Epithelial cell of prostate (primary cell): ENCODE measurements around the gene MTG1.
"Not testable (repeated sequence)": the region's sequence is repeated elsewhere in the genome, so short reads cannot be mapped to it uniquely, and the experiment has no call there.

Experiments used
- DNase-seq: peaks from one replicate; pipeline ENCODE4 v3.0.0-alpha.2; 2011; ENCODE audit warnings: low read depth, low spot score
- H3K27ac ChIP-seq: fragments of 450-650 bp; 2 replicates; pipeline ENCODE4 v1.5.1; 2017; ENCODE audit warnings: mild to moderate bottlenecking

MTG1 gene

DNA sequence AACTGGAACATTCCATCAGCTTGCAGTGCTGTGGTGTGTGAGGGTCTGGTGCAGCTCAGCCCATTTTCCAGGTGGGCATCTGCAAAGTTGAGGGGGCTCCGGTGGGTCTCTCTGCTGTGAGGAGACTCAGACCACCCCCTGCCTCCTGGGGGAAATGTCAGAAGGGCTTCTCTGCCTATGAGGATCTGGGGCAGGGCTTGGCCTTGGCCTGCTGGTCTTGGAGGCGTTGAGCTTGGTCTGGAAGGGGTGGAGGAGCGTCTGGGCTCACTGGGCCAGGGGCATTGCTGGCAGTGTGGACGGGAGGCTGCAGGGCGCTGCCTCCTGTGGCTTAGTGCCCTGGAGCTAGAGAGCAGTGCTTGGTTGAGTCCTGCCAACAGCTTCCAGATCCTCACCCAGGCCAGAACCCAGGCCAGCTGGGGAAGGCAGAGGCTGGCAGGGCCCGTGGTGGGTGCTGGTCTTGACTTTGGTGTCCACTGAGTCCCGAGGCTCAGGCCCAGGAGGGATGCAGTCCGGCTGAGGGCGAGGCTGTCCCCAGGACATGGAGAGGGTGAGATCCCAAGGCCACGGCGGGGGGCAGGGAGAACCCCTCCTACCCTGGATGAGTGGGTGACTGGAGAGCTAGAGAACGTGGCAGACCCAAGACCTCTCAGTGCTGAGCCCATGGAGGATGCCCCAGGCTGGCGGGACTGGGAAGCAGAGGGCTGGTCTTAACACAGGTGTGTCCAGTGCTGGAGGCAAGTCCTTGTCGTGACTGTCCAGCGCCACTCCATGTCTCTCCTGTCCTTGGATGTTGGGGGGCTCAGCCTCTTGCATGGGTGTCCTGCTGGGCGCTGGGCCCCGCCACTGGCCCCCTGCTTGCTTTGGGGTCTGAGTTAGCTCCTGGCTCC is 27.6 kb downstream of the MTG1 start:
- DNase-seq, result no peak
- H3K27ac ChIP-seq, result no peak overlapping the region

- H3K27ac ChIP-seq, result no peak overlapping the region
- DNase-seq, result no peak
These were observed 28.4 kb downstream of the MTG1 start for GRCh38 chr10:133422223-133422806.

- no peak for DNase-seq
- H3K27ac ChIP-seq, result no peak overlapping the region
These were observed 29.1 kb downstream of the MTG1 start for GRCh38 chr10:133422807-133423771.

- not testable (repeated sequence) for H3K27ac ChIP-seq, DNase-seq
These were observed 30.1 kb downstream of the MTG1 start for GRCh38 chr10:133424102-133424501.

DNA sequence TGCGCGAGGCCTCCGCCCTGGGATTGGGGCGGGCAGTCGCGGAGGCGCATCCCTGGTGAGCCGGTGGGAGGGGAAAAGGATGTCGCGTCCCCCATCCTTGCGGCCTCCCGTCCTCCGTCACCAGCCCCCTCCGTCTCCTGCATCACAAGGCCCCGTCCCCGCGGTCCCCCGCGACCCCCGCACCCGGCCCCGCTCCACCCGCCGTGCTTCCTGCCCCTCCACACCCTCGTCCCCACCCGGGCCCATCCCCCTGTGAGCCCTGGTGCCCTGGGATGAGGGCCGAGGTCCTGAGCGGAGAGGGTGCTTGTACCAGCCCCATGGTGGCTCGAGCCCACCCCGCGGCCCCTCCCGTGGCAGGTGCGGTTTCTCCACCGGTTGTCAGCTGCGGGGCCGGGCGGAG is 30.6 kb downstream of the MTG1 start, which contains the start of gene SPRN:
TSS of gene SPRN (minus strand) at position 25 of the 400 bp plus-strand sequence. CDS start 944 bp downstream, outside the sequence.
- not testable (repeated sequence) for DNase-seq, H3K27ac ChIP-seq

DNA sequence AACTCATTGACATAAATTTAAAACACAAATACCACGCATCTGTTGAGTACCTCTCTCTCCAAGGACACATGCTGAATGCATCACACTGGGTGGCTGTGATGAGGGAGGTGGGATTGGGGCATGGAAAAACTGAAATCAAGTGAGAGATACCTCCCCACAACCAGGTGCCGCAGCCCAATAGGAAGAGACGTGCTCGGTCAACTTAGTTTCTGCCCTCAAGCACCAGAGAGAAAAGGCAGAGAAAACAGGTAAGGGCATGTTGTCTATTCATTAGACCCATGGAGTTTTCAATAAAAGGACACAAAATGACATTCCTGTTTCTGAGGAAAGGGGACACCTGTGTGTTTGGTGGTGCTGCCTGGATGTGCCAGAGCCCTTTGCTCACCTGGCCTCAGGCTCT is 35.6 kb downstream of the MTG1 start:
- not testable (repeated sequence) for H3K27ac ChIP-seq, DNase-seq

- not testable (repeated sequence) for DNase-seq, H3K27ac ChIP-seq
These were observed 38.1 kb downstream of the MTG1 start for GRCh38 chr10:133431888-133432613.

DNA sequence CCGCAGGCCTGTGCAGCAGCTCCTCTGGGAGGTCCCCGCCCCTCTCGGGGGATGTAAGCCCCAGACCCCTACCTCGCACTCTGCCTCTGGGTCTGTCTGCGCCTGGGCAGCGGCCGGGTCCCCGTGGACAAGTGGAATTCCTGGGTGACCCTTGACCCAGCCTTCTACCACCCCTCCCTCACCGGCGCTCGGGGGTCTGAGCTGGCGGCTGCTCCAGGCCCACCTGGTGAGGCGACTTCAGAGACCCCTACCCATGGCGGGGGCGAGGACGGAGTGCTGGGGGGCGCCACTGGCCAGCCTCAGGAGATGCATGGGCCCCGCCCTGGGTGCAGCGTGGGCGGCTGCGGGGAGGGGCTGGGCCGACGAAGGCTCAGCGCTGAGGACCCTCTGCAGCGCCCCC is 38.8 kb downstream of the MTG1 start:
- H3K27ac ChIP-seq, DNase-seq: not testable (repeated sequence)

- H3K27ac ChIP-seq, result no peak overlapping the region
- no peak for DNase-seq
These were observed 44.8 kb downstream of the MTG1 start for GRCh38 chr10:133438711-133439273.

- no peak overlapping the region for H3K27ac ChIP-seq
- no peak for DNase-seq
These were observed 45.8 kb downstream of the MTG1 start for GRCh38 chr10:133439517-133440461.

DNA sequence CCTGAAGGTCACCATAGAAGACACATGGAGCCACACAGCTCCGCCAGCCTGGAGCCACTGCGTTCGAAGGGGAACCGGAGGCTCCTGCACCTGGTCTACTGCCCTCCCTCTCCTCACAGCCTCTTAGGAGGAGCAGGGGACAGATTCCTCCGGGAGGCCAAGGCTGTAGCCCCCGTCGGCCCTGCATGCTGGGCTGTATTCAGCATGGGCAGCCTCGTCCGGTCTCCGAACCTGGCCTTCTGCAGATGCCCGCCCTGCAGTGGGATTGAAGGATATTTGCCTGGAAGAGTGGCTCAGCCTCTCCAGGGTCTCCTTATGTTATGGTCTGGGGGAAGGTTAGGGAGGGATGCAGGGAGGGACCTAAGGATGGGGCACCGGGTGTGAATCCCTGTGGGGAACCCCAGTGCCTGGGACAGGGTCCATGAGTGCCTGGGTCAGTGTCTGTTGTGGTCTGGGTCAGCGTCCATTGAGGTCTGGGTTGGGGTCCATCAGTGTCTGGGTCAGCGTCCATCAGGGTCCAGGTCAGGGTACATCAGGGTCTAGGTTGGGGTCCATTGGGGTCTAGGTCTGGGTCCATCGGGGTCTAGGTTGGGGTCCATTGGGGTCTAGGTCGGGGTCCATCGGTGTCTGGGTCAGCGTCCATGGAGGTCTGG is 46.8 kb downstream of the MTG1 start:
- no peak overlapping the region for H3K27ac ChIP-seq
- DNase-seq, result no peak

DNA sequence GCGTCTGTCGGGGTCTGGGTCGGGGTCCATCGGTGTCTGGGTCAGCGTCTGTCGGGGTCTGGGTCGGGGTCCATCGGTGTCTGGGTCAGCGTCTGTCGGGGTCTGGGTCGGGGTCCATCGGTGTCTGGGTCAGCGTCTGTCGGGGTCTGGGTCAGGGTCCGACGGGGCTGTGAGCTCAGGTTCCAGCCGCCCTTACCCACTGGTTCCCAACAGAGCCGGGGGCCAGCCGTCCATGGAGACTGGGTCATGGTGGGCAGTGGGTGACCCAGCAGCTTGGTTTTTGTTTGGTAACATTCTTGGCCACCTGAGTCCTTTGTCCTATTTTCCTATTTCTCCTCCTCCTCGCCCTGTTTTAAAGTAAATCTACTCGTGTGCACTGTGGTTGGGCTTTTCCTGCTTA is 47.4 kb downstream of the MTG1 start:
- not testable (repeated sequence) for H3K27ac ChIP-seq, DNase-seq

DNA sequence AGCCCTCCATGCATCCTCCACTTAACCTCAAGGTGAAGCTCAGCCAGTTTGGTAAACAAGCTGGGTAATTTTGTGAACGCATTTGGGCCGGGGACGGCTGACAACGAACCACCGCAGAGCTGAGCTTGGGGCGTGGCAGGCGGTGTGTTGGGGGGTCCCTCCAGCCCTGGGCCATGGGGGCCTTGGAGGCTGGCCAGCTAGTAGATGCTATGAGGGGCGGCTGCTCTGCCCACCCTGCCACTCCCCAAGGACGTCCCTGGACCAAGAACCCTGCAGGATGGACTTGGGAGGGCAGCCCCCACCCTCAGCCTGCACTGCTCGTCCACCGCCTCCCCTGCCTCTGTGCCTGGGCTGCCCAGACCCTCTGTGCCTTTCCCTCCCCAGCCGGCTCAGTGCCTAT is 47.8 kb downstream of the MTG1 start:
- H3K27ac ChIP-seq, result no peak overlapping the region

GRCh38 chr10:133442191-133442966 is 48.4 kb downstream of the MTG1 start:
- DNase-seq, result no peak
- no peak overlapping the region for H3K27ac ChIP-seq

More for the DNA sequence above, 47.8 kb downstream of the MTG1 start:
- no peak for DNase-seq

- DNase-seq, result no peak
- no peak overlapping the region for H3K27ac ChIP-seq
These were observed 49.3 kb downstream of the MTG1 start for GRCh38 chr10:133442967-133443924.
